ENCODE data around the gene TXNL1. TPM values are rescaled to one million over a fixed set of nuclear protein-coding genes. Genes with fewer than 3 reads are reported as not detected.

TXNL1 gene
- total and polyA plus RNA-seq, 2 of the 13 experiments (the other 11 are each of a cell fraction or from before 2014, with no cell fraction given): 41.9 to 73.1 TPM

- TF ChIP-seq BORCS8-MEF2B (CRISPR knock-in tag; IDR thresholded peaks at IDR 0.05) (peak; percentile 73; the same call in 1 of the 2 replicates), NBN (conservative IDR thresholded peaks at IDR 0.05) (no peak), RAD51 (IDR thresholded peaks at IDR 0.05; ENCODE audit: borderline replicate concordance) (no peak), KLF11 (CRISPR knock-in tag; IDR thresholded peaks at IDR 0.05) (no peak; the same call in 1 of the 2 replicates), NR2F2 (IDR thresholded peaks at IDR 0.05; ENCODE audit: borderline replicate concordance, low read depth) (peak; percentile 63; the same call in 1 of the 2 replicates), HCFC1 (IDR thresholded peaks at IDR 0.05; ENCODE audit: low read depth, low read length) (peak; percentile 64), SIN3B (IDR thresholded peaks at IDR 0.05; ENCODE audit: low read length) (no peak), NFIC (IDR thresholded peaks at IDR 0.05; ENCODE audit: low read length) (no peak; the same call in 1 of the 2 replicates), HNRNPH1 (optimal IDR thresholded peaks at IDR 0.05; ENCODE audit: low read depth, low read length) (no peak), PAX8 (CRISPR knock-in tag; IDR thresholded peaks at IDR 0.05; ENCODE audit: borderline replicate concordance) (no peak), ZFP36L1 (CRISPR knock-in tag; IDR thresholded peaks at IDR 0.05) (no peak), ZNF430 (CRISPR knock-in tag; IDR thresholded peaks at IDR 0.05) (no peak; the same call in 1 of the 2 replicates), SMARCE1 (IDR thresholded peaks at IDR 0.05; ENCODE audit: borderline replicate concordance) (no peak), JARID2 (CRISPR knock-in tag; IDR thresholded peaks at IDR 0.05; ENCODE audit: insufficient replicate concordance) (peak; percentile 68), SOX5 (CRISPR knock-in tag; IDR thresholded peaks at IDR 0.05; ENCODE audit: borderline replicate concordance) (no peak; the same call in 1 of the 2 replicates), NR2F1 (CRISPR knock-in tag; IDR thresholded peaks at IDR 0.05) (peak; percentile 79 to 97; a peak in 3 of 4 replicates), SRSF4 (IDR thresholded peaks at IDR 0.05; ENCODE audit: low read depth, low read length, poor library complexity, severe bottlenecking) (no peak), BHLHE40 (IDR thresholded peaks at IDR 0.05; ENCODE audit: low read length) (no peak), ZNF232 (CRISPR knock-in tag; IDR thresholded peaks at IDR 0.05; ENCODE audit: borderline replicate concordance) (no peak; the same call in 1 of the 2 replicates), NR3C1 (CRISPR knock-in tag; IDR thresholded peaks at IDR 0.05) (no peak), ZNF883 (CRISPR knock-in tag; IDR thresholded peaks at IDR 0.05; ENCODE audit: not compliant biosample characterization) (peak; percentile 80), ZSCAN9 (CRISPR knock-in tag; IDR thresholded peaks at IDR 0.05; ENCODE audit: borderline replicate concordance) (0 out of 2 replicates have a peak, but pooled peaks have one; percentile 51), RCOR2 (CRISPR knock-in tag; IDR thresholded peaks at IDR 0.05) (no peak; the same call in 1 of the 2 replicates), RFX1 (IDR thresholded peaks at IDR 0.05) (peak; percentile 44; the same call in 1 of the 2 replicates), SIX4 (CRISPR knock-in tag; IDR thresholded peaks at IDR 0.05) (no peak)
- TF ChIP-seq, protein P1, sequence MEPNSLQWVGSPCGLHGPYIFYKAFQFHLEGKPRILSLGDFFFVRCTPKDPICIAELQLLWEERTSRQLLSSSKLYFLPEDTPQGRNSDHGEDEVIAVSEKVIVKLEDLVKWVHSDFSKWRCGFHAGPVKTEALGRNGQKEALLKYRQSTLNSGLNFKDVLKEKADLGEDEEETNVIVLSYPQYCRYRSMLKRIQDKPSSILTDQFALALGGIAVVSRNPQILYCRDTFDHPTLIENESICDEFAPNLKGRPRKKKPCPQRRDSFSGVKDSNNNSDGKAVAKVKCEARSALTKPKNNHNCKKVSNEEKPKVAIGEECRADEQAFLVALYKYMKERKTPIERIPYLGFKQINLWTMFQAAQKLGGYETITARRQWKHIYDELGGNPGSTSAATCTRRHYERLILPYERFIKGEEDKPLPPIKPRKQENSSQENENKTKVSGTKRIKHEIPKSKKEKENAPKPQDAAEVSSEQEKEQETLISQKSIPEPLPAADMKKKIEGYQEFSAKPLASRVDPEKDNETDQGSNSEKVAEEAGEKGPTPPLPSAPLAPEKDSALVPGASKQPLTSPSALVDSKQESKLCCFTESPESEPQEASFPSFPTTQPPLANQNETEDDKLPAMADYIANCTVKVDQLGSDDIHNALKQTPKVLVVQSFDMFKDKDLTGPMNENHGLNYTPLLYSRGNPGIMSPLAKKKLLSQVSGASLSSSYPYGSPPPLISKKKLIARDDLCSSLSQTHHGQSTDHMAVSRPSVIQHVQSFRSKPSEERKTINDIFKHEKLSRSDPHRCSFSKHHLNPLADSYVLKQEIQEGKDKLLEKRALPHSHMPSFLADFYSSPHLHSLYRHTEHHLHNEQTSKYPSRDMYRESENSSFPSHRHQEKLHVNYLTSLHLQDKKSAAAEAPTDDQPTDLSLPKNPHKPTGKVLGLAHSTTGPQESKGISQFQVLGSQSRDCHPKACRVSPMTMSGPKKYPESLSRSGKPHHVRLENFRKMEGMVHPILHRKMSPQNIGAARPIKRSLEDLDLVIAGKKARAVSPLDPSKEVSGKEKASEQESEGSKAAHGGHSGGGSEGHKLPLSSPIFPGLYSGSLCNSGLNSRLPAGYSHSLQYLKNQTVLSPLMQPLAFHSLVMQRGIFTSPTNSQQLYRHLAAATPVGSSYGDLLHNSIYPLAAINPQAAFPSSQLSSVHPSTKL (CRISPR knock-in tag; IDR thresholded peaks at IDR 0.05): no peak
- TF ChIP-seq, protein P2, sequence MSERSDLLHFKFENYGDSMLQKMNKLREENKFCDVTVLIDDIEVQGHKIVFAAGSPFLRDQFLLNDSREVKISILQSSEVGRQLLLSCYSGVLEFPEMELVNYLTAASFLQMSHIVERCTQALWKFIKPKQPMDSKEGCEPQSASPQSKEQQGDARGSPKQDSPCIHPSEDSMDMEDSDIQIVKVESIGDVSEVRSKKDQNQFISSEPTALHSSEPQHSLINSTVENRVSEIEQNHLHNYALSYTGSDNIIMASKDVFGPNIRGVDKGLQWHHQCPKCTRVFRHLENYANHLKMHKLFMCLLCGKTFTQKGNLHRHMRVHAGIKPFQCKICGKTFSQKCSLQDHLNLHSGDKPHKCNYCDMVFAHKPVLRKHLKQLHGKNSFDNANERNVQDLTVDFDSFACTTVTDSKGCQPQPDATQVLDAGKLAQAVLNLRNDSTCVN (CRISPR knock-in tag; IDR thresholded peaks at IDR 0.05; ENCODE audit: borderline replicate concordance): no peak
These were observed 12.8 kb upstream of the TXNL1 start, which contains the start of gene WDR7 (continued) for GRCh38 chr18:56650944-56651770.

Data from HepG2 (cell line).